ENCODE results near the gene TIMP4. TPM values are rescaled to one million over a fixed set of nuclear protein-coding genes. Genes with fewer than 3 reads are reported as not detected.

TIMP4 gene
- total and polyA plus RNA-seq, 11 donors = 3.0 to 57.9 (median 18.6) TPM

- no peaks in the 10 kb centered on the region for H3K27me3 ChIP-seq
- peak; percentile 52 to 55 (median 53) for ATAC-seq
- H3K36me3 ChIP-seq = no peaks in the 10 kb centered on the region
- H3K4me1 ChIP-seq = peaks cover 4 to 61% (median 32%) of the 10 kb centered on the region in 12 donors
- no peak overlapping the region for H3K4me3 ChIP-seq
- no peaks in the 10 kb centered on the region for H3K9me3 ChIP-seq
- H3K27ac ChIP-seq = peak overlapping the region in 10 of 12 donors; percentile 32 to 78 (median 68)
- intact Hi-C loops (cut with DNase I) = loop anchor here in 8 of 10 donors (1.0 to 10.0 kb wide), 13 partner anchors 20 to 586 kb away; partner anchors contain the start of genes PPARG (in 4 of the 8) and TIMP4 (in 1 of the 8)
- peak in 3 of 5 donors; percentile 22 to 46 (median 42) for DNase-seq
- peak; percentile 49 to 77 (median 65) for TF ChIP-seq CTCF (IDR thresholded peaks at IDR 0.05)
- TF ChIP-seq POLR2A (IDR thresholded peaks at IDR 0.05) = peak in 1 of 2 donors; percentile 37
- 22 to 34% (median 27%) methylated on average over 5 of the region's 5 CpGs for WGBS, 4 donors
These were observed 19.6 kb downstream of the TIMP4 start for GRCh38 chr3:12139111-12139511.

GRCh38 chr3:12138044-12138443, 20.7 kb downstream of the TIMP4 start:
- Histone ChIP-seq H3K27ac (peak overlapping the region in 9 of 12 donors; percentile 32 to 78 (median 70)), H3K27me3 (peaks cover 0 to 5% (median 0%) of the 10 kb centered on the region in 9 donors), H3K4me3 (no peak overlapping the region), H3K4me1 (peaks cover 1 to 50% (median 22%) of the 10 kb centered on the region in 12 donors), H3K36me3 (no peaks in the 10 kb centered on the region), H3K9me3 (no peaks in the 10 kb centered on the region)
- peak in 9 of 12 donors; percentile 14 to 53 (median 41) for TF ChIP-seq CTCF (IDR thresholded peaks at IDR 0.05)
- TF ChIP-seq POLR2A (IDR thresholded peaks at IDR 0.05) = no peak
- ATAC-seq = peak in 3 of 4 donors; percentile 21 to 43 (median 41)
- WGBS, 4 donors = 18 to 25% (median 21%) methylated on average over 1 of the region's 1 CpG
- intact Hi-C loops (cut with DNase I) = loop anchor here in 8 of 10 donors (2.0 to 10.0 kb wide), 11 partner anchors 21 to 587 kb away; partner anchors contain the start of genes PPARG (in 4 of the 8) and TIMP4 (in 1 of the 8)
- peak in 1 of 5 donors; percentile 30 for DNase-seq

GRCh38 chr3:12136371-12136770, 22.3 kb downstream of the TIMP4 start:
- ATAC-seq (no peak), DNase-seq (no peak)
- TF ChIP-seq CTCF (IDR thresholded peaks at IDR 0.05) = no peak
- TF ChIP-seq POLR2A (IDR thresholded peaks at IDR 0.05) = no peak
- Histone ChIP-seq H3K9me3 (no peaks in the 10 kb centered on the region), H3K27me3 (peaks cover 0 to 10% (median 0%) of the 10 kb centered on the region in 9 donors), H3K27ac (no peak overlapping the region), H3K4me3 (no peak overlapping the region), H3K36me3 (no peaks in the 10 kb centered on the region), H3K4me1 (peaks cover 0 to 34% (median 16%) of the 10 kb centered on the region in 12 donors)
- intact Hi-C loops (cut with DNase I) = loop anchor here in 8 of 10 donors (1.0 to 10.0 kb wide), 10 partner anchors 40 to 588 kb away; partner anchors contain the start of gene PPARG (in 4 of the 8)
- WGBS, 4 donors = 78 to 89% (median 86%) methylated on average over 3 of the region's 3 CpGs

GRCh38 chr3:12135029-12135657, 23.6 kb downstream of the TIMP4 start:
- Histone ChIP-seq H3K36me3 (no peaks in the 10 kb centered on the region), H3K4me1 (peaks cover 0 to 25% (median 14%) of the 10 kb centered on the region in 12 donors), H3K9me3 (no peaks in the 10 kb centered on the region), H3K27ac (no peak overlapping the region), H3K27me3 (peaks cover 0 to 18% (median 0%) of the 10 kb centered on the region in 9 donors), H3K4me3 (no peak overlapping the region)
- TF ChIP-seq POLR2A (IDR thresholded peaks at IDR 0.05) (no peak), CTCF (IDR thresholded peaks at IDR 0.05) (peak; percentile 82 to 94 (median 90))
- DNase-seq = peak; percentile 58 to 86 (median 72)
- 1 to 8% (median 5%) methylated on average over 3 of the region's 3 CpGs for WGBS, 4 donors
- ATAC-seq = peak; percentile 65 to 90 (median 86)
- intact Hi-C loops (cut with DNase I) = loop anchor here in 9 of 10 donors (1.0 to 10.0 kb wide), 13 partner anchors 38 to 590 kb away; partner anchors contain the start of gene PPARG (in 4 of the 9)
